Fibroblast of villous mesenchyme (primary cell): ENCODE results near the gene KRTAP20-2. TPM values are rescaled to one million over a fixed set of nuclear protein-coding genes. Genes with fewer than 3 reads are reported as not detected.

ENCODE experiments used
- small RNA-seq: library from RNA; depleted of rRNA; stranded (forward); fragments of <200 nt; gene quantifications from one replicate; pipeline ENCODE3, GENCODE V24; 2012
- total RNA-seq: library from RNA; depleted of rRNA; stranded (reverse); fragments of >200 nt; gene quantifications from 2 replicates; pipeline ENCODE4 v1.2.3, GENCODE V29; 2012

KRTAP20-2 gene
- total RNA-seq, 1 donor = not detected

Small RNA genes lying within 50 kb of the gene (small RNA-seq; reads per million reads assigned to genes)
- not detected for gene KRTAP20-1
- not detected for gene KRTAP20-3
- gene KRTAP20-4 = not detected
- gene KRTAP22-1 = not detected
- not detected for gene KRTAP22-2

Other genes starting within 250 kb of the KRTAP20-2 start
- gene KRTAP13-1, start 239.2 kb upstream of the KRTAP20-2 start, total RNA-seq = not detected in 2 replicates
- not detected in 2 replicates for gene KRTAP13-3, start 209.3 kb upstream of the KRTAP20-2 start, total RNA-seq
- not detected in 2 replicates for gene KRTAP13-4, start 205.0 kb upstream of the KRTAP20-2 start, total RNA-seq
- gene KRTAP15-1, start 194.9 kb upstream of the KRTAP20-2 start, total RNA-seq = not detected in 2 replicates
- gene KRTAP19-1, start 154.8 kb upstream of the KRTAP20-2 start, total RNA-seq = not detected in 2 replicates
- gene KRTAP19-2, start 147.8 kb upstream of the KRTAP20-2 start, total RNA-seq = not detected in 2 replicates
- gene KRTAP19-3, start 143.2 kb upstream of the KRTAP20-2 start, total RNA-seq = not detected in 2 replicates
- not detected in 2 replicates for gene KRTAP19-4, start 138.0 kb upstream of the KRTAP20-2 start, total RNA-seq
- gene KRTAP19-5, start 133.1 kb upstream of the KRTAP20-2 start, total RNA-seq = not detected in 2 replicates
- gene KRTAP19-6, start 93.3 kb upstream of the KRTAP20-2 start, total RNA-seq = not detected in 2 replicates
- not detected in 2 replicates for gene KRTAP19-7, start 73.9 kb upstream of the KRTAP20-2 start, total RNA-seq
- gene KRTAP22-2, start 44.8 kb upstream of the KRTAP20-2 start, total RNA-seq = not detected in 2 replicates
- not detected in 2 replicates for gene KRTAP6-3, start 42.8 kb upstream of the KRTAP20-2 start, total RNA-seq
- not detected in 2 replicates for gene KRTAP6-2, start 36.3 kb upstream of the KRTAP20-2 start, total RNA-seq
- not detected in 2 replicates for gene KRTAP22-1, start 34.1 kb upstream of the KRTAP20-2 start, total RNA-seq
- gene KRTAP6-1, start 21.3 kb upstream of the KRTAP20-2 start, total RNA-seq = not detected in 2 replicates
- not detected in 2 replicates for gene KRTAP20-1, start 18.8 kb upstream of the KRTAP20-2 start, total RNA-seq
- gene KRTAP20-4, start 14.6 kb upstream of the KRTAP20-2 start, total RNA-seq = not detected in 2 replicates
- not detected in 2 replicates for gene KRTAP20-3, start 7.7 kb downstream of the KRTAP20-2 start, total RNA-seq
- gene KRTAP21-3, start 83.6 kb downstream of the KRTAP20-2 start, total RNA-seq = not detected in 2 replicates
- not detected in 2 replicates for gene KRTAP21-2, start 112.1 kb downstream of the KRTAP20-2 start, total RNA-seq
- not detected in 2 replicates for gene KRTAP21-1, start 120.2 kb downstream of the KRTAP20-2 start, total RNA-seq
- gene KRTAP8-1, start 178.1 kb downstream of the KRTAP20-2 start, total RNA-seq = not detected in 2 replicates
- gene KRTAP7-1, start 194.6 kb downstream of the KRTAP20-2 start, total RNA-seq = not detected in 2 replicates
- not detected in 2 replicates for gene KRTAP11-1, start 246.4 kb downstream of the KRTAP20-2 start, total RNA-seq